ENCODE data around the gene RRAGC.

RRAGC gene, protein sequence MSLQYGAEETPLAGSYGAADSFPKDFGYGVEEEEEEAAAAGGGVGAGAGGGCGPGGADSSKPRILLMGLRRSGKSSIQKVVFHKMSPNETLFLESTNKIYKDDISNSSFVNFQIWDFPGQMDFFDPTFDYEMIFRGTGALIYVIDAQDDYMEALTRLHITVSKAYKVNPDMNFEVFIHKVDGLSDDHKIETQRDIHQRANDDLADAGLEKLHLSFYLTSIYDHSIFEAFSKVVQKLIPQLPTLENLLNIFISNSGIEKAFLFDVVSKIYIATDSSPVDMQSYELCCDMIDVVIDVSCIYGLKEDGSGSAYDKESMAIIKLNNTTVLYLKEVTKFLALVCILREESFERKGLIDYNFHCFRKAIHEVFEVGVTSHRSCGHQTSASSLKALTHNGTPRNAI

GRCh38 chr1:38859561-38860453 lies at the start of gene RRAGC:
Gene RRAGC, minus strand, starts transcription at chr1:38859772. Its CDS starts 126 bp downstream, at chr1:38859646.
- DNase-seq = peak; percentile 96

- DNase-seq = no peak
Observed at GRCh38 chr1:38908821-38909220, 49.2 kb upstream of the RRAGC start.

DNA sequence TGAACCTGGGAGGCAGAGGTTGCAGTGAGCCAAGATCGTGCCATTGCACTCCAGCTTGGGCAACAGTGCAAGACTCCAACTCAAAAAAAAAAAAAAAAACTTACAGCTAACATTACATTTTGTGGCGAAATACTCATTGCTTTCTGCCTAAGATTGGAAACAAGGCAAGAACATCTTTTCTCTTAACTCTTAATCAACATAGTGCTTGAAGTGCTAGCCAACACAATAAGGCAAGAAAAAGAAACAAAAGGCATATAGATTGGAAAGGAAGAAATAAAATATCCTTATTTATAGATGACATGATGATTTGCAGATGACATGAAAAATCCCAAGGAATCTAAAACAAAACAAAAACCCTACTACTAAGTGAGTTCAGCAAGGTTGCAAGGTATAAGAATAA lies 46.4 kb upstream of the RRAGC start:
- DNase-seq = no peak

DNA sequence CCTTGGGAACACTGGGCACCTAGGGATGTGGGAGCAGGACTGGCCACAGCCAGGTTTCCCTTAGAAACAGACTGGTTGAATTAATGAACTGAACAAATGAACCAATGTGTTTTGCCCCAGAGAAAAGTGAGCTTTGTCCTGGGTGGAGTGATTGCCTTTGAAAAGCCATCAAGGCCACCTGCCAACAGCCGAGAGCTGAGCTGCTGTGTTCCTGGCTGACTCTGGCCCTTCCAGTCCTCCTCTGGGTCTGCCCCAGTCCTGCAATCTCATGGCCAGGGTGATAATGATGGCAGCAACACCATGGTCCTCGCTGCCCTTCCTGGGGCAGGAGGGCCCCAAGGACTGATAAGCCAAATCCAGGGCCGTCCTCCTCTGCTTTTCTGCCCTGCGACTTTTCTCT lies 40.0 kb upstream of the RRAGC start:
- DNase-seq = no peak

GRCh38 chr1:38898653-38899230 lies 39.2 kb upstream of the RRAGC start:
- DNase-seq = no peak

DNA sequence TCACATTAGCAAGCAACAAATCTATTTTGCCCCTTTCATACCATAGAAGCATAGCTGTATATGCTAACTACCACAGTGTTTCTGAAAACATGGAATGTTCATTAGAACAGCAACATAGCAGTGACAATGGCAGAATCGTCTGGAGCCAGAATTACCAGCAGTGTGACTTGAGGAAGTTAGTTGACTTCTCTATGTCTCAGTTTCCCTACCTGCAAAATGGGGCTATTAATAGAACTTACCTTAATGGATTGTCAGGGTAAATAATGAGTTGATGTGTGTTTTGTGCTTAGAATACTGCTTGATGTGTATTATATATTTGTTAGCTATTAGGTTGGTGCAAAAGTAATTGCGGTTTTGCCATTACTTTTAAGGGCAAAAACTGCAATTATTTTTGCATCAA lies 36.6 kb upstream of the RRAGC start:
- no peak for DNase-seq

DNA sequence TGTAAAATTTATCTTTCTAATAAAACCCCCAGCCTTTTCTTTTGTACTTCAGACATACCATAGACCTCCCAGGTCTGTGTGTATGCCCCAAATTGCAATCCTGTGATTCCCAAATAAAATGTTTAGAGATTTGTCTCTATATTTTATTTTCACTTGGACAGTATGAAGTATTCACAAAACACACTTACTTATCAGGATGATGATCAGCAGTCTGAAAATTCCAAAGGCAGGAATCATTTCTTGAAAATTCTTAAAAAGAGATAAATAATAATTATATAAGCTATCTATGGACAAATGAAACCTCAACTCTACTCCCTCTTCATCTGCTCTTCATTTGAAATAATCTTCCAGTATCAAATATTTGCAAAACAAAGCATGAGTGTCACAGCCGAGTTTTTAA lies 33.4 kb upstream of the RRAGC start:
- DNase-seq = no peak

DNA sequence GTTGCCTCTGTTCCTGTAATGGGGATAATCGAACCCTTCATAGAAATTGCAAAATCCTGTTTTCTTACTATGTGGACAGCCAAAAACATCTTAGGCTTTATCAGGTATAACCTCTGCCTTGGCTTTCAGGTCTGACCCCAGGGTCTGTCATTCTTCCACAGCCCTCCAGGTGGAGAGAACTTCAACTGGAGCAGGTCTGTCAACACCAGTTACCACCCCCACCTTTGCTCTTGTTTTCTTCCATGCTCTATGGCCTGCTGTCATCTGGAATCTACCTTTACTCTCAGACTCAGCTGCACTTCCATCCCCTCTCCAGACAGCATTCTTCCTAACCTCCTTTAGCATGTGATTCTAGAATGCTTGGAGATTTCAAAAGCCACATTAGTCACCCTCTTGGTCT lies 32.2 kb upstream of the RRAGC start:
- no peak for DNase-seq

GRCh38 chr1:38889589-38889988 lies 30.0 kb upstream of the RRAGC start:
- no peak for DNase-seq

- DNase-seq = no peak
Observed at GRCh38 chr1:38888423-38889333, 29.1 kb upstream of the RRAGC start.

GRCh38 chr1:38885092-38885491 lies 25.5 kb upstream of the RRAGC start:
- DNase-seq = no peak

GRCh38 chr1:38881487-38881886 lies 21.9 kb upstream of the RRAGC start, which contains the start of gene GJA9:
Gene GJA9, minus strand, starts transcription at chr1:38881587. Its CDS starts 5,489 bp downstream, at chr1:38876098.
- DNase-seq = no peak

DNA sequence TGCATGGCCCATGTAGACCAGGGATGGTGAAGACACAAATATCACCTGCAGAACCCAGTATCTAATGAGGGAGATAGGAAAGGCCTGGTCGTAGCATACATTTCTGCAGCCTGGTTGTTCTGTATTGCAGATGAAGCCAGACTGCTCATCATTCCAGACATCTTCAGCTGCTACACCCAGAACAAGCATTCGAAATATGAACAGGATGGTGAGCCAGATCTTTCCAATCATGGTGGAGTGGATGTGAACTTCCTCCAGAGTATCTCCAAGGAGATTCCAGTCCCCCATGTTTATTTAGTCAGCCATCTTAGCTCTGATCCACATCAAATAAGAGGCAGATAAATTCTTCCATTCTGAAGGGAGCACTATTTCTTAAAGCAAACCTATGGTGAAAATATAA lies 16.2 kb upstream of the RRAGC start:
- DNase-seq = no peak

DNA sequence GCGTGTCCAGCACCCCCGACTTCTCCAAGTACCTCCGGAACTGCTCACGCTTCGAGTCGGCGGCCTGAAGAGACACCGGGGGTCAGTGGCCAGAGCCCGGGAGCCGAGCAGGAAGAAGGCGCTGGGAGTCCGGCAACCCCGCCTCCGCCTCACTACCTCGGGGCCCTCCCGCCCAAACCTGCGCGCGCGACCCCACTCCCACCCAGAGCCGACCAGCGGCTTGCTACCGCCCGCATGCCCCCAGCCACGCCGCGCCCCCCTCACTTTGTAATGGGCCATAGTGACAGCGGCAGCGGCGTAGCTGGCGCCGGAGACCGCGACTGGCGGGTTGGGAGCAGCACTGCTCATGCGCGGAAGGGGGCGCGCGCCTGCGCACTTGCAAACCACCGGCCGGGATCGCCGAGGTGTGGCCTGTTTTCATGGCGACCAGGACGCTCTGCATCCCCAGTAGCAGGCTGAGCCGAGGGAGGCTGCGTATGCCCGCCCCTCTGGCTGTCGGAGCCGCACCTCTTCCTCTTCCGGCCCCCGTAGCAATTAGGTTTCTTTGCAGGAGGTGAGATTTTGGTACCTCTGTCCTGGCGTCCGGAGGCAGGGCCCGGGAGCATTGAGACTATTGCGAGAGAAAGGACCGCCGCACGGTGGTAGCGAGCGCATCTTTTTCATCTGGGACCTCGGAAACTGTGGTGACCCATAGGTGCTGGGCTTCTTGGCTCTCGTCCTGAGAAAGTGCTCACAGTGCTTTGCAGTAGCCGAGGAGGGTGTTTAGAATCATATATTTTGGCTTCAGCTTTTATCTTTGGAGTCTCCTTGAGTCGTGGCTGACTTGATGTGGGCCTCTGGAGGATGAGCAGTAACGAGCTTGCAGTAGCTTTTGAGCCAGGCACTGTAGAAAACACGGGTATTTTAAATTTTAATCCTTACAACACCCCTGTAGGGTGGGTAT lies 13.7 kb upstream of the RRAGC start, which contains the start of gene MYCBP:
Gene MYCBP (minus strand): TSS at position 322 of the 943 bp plus-strand sequence. CDS start 43 bp downstream, at position 279.
- DNase-seq = peak; percentile 98

DNA sequence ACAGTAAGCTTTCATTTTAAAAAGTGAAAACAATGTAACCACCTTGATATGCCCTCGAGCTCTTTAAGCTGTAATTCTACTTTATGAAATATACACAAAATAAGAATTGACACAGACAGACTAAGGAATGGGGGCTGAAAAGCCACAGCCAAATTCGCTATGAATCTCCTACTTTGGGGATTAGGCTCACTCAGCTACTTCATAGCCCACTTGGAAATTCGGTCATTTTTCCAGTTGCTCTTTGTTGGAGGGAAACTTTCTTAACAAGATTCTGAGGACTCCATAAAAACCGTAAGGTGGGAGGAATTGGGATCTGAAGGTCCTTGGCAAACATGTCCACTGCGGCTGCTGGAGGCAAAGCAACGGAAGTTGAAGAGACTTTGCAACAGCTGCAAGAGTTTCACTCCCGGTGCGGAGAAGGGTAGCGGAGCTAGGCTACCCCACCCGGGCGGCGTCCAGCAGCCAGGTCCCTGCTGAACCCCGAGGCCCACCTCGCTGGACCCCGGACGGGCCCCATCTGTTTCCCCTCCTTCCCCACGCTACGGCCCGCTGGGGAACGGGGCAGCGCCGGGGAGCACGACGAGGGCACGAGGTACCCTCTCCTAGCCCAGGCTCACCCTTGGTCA lies 12.9 kb upstream of the RRAGC start:
- peak; percentile 12 for DNase-seq

DNA sequence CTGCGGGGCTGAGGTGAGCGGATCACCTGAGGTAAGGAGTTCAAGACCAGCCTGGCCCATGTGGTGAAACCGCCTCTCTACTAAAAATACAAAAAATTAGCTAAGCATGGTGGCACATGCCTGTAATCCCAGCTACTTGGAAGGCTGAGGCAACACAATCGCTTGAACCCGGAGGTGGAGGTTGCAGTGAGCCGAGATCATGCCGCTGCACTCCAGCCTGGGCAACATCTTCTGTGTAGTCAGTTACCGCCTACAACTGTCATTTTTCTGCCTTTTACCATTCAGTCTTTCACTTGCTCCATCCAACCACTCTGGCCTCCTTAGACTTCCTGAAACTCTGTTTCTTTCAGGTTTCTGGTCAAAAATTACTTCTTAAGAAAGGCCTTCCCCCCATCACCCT lies 11.4 kb upstream of the RRAGC start:
- DNase-seq = no peak

GRCh38 chr1:38867208-38867607 lies 7.6 kb upstream of the RRAGC start:
- DNase-seq = no peak

GRCh38 chr1:38865112-38865715 lies 5.6 kb upstream of the RRAGC start:
- DNase-seq = no peak

- no peak for DNase-seq
Observed at GRCh38 chr1:38860454-38860795, 853 bp upstream of the RRAGC start.

- peak; percentile 37 for DNase-seq
Observed at GRCh38 chr1:38858833-38859560, 575 bp downstream of the RRAGC start.
